ENCODE measurements around the gene LRRC75B.
"Not testable (repeated sequence)": the region's sequence is repeated elsewhere in the genome, so short reads cannot be mapped to it uniquely, and the experiment has no call there.

The LRRC75B gene

DNA sequence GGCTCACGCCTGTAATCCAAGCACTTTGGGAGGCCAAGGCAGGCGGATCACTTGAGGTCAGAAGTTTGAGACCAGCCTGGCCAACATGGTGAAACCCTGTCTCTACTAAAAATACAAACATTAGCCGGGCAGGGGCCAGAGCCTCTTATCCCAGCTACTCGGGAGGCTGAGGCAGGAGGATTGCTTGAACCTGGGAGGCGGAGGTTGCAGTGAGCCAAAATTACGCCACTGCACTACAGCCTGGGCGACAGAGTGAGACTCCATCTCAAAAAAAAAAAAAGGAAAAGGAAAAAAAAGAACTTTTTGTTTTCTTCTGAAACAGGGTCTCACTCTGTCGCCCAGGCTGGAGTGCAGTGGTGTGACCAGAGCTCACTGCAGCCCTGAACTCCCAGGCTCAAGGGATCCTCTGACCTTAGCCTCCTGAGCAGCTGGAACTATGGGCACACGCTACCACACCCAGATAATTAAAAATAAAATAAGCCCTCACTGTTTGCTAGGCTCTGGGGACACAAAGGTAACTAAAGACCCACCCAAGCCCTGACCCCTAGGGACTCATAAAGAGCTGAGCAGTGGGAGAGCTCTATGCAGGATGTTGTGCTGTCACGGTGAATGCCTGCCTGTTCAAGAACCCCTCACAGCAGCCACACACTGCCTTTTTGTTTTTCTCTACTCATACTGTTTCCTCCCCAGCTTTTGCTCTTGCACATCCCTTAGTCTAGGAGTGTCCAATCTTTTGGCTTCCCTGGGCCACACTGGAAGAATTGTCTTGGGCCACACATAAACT lies 40.2 kb downstream of the LRRC75B start:
- not testable (repeated sequence) for DNase-seq

DNA sequence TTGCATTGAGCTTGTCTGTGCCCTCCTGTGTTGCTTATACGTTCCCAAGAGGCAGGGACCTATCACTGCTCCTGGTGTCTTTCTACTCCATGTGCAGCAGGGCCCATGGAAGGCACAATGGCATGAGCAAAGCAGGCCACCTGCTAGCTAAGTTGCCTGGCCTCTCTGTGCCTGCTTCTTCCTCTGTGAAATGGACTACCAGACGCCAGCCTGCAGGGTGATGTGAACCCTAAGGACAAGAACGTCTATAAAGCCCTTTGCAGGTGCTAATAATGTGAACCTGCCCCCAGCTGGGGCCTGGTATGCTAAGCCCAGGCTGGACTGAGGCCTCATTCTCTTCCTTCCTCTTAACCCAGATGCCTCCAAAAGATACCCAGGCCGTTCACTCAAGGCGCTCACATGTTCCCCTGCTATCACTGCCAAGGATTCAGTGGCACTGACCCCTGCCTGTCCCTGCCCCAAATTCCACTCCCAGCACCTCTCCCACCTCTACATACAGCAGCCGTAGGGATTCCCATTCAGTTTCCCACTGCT lies 41.9 kb downstream of the LRRC75B start:
- no peak for DNase-seq

- no peak for DNase-seq
These were observed 42.6 kb downstream of the LRRC75B start for GRCh38 chr22:24550028-24550901.

DNA sequence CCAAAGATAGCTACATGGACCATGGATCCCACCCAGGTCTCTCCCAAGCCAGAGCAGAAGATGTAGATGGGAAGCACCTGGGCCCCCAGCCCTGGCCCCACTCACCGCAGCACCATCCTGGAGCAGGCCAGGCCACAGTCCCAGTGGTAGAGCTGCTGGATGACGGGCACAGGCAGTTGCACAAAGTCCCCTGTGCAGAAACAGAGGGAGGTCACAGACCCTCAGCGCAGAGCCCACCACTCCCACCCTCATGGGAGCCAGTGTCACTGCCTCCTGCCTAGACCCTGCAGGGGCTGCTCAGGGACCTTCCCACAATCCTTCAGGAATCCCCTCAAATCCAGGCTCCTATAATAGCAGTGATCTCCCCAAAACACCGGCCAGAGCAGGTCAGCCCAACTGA lies 44.1 kb downstream of the LRRC75B start:
- DNase-seq: no peak

DNA sequence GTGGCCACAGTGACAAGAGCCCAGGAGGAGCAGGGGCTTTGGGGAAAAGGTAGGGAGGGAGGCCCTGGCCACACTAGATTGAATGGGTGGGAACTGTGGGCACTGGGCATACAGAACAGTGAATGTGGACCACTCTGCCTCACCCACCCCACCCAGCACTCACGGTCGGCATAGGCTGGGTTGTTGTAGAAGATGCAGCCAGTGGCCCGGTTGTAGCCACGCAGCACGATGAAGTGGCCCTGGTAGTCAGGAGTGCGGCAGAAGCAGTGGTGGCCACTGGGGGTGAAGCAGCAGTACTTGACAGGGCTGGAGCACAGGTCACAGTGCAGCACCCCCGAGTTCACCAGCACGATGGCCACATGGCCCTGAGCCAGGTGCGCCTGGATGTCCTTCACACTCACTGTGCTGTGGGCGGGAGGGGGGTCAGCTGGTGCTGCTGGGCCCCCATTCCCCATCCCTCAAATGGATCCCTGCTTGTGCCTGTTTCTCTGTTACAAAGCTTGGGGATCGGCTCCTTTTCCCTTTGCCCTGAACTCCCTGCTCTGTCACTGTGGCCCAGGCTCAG lies 49.1 kb downstream of the LRRC75B start:
- DNase-seq: no peak

- DNase-seq: no peak
These were observed 49.7 kb downstream of the LRRC75B start for GRCh38 chr22:24543185-24543601.

DNA sequence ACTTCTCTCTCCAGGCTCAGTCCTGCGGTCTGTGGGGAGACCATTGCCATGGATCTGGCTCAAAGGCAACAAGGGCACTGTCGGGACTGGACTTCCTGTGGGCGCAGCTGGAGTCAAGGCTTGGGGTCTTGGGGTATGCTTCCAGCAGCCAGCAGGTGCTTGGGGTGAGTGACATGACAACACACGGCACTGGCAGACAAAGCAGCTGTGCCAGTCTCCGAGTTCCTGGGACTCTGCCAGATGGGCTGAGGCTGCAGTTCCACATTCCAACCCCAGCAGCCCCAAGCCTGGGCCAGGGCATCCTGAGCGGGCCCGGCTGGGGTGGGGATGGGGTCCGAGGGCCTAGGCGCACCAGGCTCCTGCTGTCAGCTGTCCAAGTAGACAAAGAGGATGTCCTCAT lies 50.2 kb downstream of the LRRC75B start:
- DNase-seq: no peak

GRCh38 chr22:24541681-24542515 lies 51.0 kb downstream of the LRRC75B start:
- no peak for DNase-seq

DNA sequence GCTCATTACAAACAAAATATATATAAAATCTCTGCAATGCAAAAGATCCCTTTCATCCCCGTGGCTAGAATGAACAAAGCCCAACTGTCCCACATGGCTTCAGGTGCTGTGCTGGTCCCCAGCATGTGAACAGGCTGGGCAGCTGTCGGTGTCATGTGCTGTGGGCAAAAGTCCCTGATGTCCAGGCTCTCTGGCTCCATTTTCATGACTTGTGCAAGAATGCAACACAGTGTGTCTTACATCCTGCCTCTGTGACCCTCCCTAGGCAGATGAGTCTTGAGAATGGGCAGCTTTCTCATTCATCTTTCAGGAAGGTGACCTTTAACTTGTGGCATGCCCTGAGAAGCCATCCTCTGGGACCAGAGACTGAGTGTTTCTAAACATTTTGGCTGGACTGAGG lies 52.4 kb downstream of the LRRC75B start:
- DNase-seq: no peak

DNA sequence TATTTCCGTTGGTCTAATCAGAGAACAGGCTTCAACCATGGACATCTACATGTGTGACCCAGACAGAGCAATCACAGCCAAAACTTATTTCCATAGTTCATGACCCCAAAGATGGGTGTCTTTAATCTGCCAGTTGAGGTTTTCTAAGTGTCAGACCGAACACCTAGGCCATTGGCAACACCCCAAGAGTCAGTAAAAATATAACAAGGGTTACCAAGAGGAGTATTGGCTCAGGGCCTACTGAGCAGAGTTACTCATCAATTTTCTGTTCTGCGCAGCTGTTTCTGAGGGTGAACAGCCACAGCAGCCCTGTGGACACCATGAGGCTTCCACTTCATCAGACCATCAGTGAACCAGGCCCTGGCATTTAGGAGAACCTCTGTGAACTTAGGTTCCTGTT lies 56.8 kb downstream of the LRRC75B start:
- DNase-seq: no peak
